HG02981 (cell line): ENCODE data around the gene MAN2A2.

Experiments used
- ATAC-seq: cut with Tn5 transposase; IDR thresholded peaks from one replicate; pipeline ENCODE4 v1.9.1; 2021; ENCODE audit warnings: mild to moderate bottlenecking, moderate library complexity; ENCODE audit not compliant: unreplicated experiment

The MAN2A2 gene

DNA sequence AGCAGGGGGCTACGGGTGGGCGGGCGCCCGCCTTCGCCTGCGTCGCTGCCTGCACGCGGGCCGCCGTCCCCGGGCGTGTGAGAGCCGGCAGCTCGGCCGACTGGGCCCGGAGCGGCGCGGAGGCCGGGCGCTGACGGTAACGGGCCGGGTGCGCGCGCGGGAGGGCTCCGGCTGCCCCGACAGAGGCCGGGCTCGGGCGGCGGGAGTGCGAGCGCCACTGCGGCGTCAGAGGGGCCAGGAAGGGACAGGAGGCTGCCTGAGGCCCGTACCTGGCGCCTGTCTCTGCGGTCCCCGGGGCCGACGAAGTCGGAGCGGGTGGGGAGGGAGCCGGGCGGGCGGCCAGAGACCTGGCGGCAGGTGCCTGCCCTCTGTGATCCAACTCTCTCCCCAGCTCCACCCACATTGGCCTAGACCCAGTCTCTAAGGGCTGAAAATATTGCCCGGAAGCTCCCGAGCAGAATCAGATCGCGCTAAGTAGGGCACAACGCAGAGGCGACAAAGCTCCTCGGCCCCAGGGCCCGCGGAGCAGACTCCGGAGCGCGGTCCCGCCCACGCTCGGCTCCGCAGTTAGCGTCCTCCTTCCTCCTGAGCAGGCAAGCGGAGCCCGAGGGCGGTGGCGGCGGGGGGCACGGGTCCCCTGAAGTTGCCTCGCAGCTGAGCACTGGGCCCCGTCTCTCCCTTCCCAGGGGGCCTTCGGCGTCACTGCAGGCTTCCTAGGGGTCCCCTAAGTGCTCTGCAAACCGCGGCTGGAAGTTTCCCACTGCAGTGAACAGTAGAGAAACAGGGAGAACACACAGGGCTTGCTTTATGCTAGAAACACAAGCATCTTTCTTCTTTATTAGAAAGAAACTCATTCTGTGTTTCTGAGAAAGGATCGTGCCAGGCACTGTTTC, at the start of gene MAN2A2:
TSS of gene MAN2A2 (plus strand) at position 463 of the 893 bp plus-strand sequence. CDS start 906 bp downstream, outside the sequence.
- peak; percentile 54 for ATAC-seq

DNA sequence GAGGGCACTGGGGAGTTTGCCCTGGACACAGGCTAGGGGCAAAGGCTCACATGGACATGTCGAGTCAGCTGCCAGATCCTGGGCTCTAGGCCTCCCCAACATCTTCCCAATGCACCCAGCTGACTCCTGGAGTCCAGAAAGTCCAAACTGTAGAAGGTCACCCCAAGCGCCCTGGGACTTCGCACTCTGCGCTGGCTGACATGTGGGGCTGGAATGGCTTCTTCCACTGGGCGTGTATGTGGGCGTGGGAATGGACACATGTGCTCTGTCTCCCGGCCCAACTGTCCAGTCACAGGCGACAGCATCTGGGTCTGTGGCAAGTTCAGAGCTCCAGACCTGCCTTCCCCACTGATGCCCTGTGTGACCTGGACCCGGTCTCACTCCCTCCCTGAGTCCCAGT, 48.0 kb upstream of the MAN2A2 start:
- ATAC-seq = no peak

- no peak for ATAC-seq
These were observed 45.8 kb upstream of the MAN2A2 start for GRCh38 chr15:90857337-90857736.

- no peak for ATAC-seq
These were observed 45.1 kb upstream of the MAN2A2 start for GRCh38 chr15:90857883-90858443.

- ATAC-seq = no peak
These were observed 43.6 kb upstream of the MAN2A2 start for GRCh38 chr15:90859234-90860131.

DNA sequence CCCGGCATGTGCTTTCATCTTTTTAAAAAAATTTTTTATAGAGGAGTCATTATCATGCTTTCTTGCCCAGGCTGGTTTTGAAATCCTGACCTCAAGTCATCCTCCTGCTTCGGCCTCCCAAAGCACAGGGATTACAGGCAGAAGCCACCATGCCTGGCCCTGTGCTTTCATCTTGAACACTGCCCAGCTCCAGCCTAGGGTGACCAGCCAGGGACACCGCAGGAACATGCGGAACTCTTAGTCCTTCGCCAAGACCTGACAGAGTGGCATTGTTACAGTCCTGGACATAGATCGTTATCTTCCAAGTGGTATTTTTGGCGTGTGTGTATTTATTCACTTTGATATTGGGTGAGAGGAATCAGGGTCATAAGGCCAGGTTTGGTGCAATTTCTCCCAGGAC, 42.7 kb upstream of the MAN2A2 start:
- ATAC-seq = no peak

GRCh38 chr15:90860942-90861675, 42.0 kb upstream of the MAN2A2 start:
- no peak for ATAC-seq

GRCh38 chr15:90862487-90862886, 40.6 kb upstream of the MAN2A2 start:
- no peak for ATAC-seq

DNA sequence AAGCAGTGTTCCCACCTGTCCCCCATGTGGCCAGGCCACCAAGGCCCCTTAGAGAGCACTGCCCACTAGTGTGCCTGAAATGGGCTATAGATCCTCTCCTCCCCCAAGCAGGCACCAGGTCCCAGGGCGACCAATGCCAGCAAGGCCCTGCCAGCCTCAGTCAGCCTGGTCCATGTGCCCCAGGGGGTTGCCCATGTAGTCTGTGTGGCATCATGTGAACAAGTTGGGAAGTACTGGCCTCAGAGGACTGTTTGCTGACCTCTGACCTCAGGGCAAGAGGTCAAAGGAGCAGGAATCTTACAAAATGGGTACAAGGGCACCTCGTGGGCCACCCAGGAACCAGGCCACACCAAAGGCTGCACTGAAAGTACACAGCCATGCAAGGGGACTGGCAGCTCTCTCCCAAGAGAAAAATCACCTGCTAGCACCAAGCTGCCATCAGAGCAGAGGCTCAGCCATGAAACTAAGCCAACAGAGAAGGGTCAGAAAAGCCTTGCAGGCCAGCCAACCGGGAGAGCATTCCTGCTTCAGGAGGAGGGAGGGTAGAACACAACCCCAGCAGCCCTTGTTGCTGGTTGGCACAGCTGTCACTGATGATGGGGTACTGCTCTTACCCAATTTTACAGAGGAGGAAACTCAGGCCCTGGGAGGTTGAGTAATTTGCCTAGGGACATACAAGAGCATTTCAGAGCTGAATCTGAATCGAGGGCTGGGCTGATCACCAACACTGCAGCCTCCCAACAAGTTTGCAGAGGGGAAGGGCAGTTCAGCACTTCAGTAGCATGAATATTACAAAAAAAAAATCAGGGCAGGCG, 39.9 kb upstream of the MAN2A2 start:
- ATAC-seq = no peak

- ATAC-seq = no peak
These were observed 39.1 kb upstream of the MAN2A2 start for GRCh38 chr15:90863987-90864386.

- no peak for ATAC-seq
These were observed 38.6 kb upstream of the MAN2A2 start for GRCh38 chr15:90864507-90864906.

DNA sequence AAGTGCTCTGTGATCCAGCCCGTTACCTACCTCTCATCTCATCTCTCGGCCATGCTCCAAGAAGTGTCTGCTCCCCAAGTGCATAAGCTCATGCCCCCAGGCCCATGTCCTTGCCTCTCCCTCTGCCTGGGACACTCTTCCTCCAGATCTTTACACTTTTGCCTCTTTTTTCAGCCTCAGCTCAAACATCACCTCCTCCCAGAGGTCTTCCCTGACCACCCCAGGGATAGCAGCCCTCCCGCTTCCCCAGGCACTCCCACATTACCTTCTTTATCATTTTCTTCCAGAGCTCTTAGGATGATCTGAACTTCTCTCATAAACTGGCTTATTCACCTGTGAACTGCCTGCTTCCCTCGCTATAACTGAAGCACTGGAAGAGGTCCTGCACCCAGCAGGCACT, 37.4 kb upstream of the MAN2A2 start:
- no peak for ATAC-seq

- no peak for ATAC-seq
These were observed 36.9 kb upstream of the MAN2A2 start for GRCh38 chr15:90866161-90866715.

DNA sequence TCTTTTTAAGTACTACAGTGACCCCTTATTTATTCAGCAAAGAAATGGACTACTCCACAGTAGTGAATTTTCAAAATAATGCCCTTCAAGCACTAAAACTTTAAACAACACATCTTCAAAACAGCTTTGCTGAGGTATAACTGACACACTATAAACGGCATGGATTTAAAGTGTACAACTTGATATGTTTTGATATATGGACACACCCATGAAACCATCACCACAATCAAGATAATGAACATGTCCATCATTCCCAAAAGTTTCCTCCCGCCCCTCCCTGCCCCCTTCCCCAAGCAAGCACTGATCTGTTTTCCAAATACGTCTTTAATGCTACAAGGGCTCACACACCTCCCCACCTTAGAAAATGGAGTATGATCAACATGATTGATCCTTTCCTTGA, 36.3 kb upstream of the MAN2A2 start:
- no peak for ATAC-seq

DNA sequence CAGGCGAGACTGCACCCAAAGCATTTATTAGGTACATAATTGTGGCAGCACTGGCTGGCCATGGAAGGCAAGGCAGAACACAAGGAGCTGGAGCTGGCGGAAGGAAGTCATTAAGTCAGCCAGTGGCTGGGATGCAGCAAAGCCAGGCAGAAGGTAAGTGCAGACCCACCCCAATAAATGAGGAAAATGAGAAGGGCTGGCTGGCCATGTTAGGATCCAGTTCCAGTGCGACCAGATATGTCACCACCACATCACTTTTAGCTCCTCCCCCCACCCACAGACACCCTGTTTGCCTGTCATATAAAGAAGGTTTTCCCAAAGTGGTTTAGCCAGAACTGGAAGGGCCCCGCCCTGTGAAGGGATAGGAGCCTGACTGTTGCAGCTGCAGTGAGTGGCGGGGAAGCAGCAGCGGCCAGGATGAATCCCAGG, 34.8 kb upstream of the MAN2A2 start, which contains the start of gene FURIN:
TSS of gene FURIN (plus strand) at position 328 of the 429 bp plus-strand sequence. CDS start 7,153 bp downstream, outside the sequence.
- ATAC-seq = no peak

DNA sequence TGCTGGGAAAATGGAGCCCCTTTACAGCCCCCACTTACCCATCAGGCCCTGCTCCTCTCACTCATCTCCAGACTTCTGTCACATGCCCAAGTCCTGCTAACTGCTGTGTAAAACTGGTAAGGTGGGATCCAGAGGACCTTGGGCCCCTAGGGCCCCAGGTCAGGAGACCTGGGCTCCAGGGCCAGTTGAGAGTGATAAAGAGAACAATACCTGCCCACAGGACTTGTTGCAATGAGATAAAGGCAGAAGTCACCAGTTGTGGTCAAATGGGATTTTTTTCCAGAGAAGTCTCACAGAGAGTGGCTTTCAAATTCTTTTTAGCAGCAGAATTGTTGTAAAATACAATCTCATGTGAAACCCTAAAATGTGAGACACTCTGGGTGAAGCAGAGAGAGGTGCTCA, 34.0 kb upstream of the MAN2A2 start:
- no peak for ATAC-seq

GRCh38 chr15:90869601-90870353, 33.3 kb upstream of the MAN2A2 start:
- no peak for ATAC-seq

- no peak for ATAC-seq
These were observed 32.6 kb upstream of the MAN2A2 start for GRCh38 chr15:90870354-90871138.
